Measurements from ENCODE around the gene RXFP1.

Gene RXFP1

GRCh38 chr4:158606969-158607368, 85.3 kb downstream of the RXFP1 start:
- in situ Hi-C loops (cut with MboI; ENCODE audit: low sequenced_read_pairs), result loop anchor here (25.0 kb wide), 1 partner anchor 345 kb away; no protein-coding TSS in a partner anchor

- in situ Hi-C loops (cut with MboI; ENCODE audit: low sequenced_read_pairs), result loop anchor here (25.0 kb wide), 1 partner anchor 347 kb away; no protein-coding TSS in a partner anchor
These were observed 87.4 kb downstream of the RXFP1 start for GRCh38 chr4:158609116-158609515.

GRCh38 chr4:158610790-158611189, 89.1 kb downstream of the RXFP1 start:
- in situ Hi-C loops (cut with MboI; ENCODE audit: low sequenced_read_pairs), result loop anchor here (25.0 kb wide), 1 partner anchor 348 kb away; no protein-coding TSS in a partner anchor

- in situ Hi-C loops (cut with MboI; ENCODE audit: low sequenced_read_pairs), result loop anchor here (25.0 kb wide), 1 partner anchor 351 kb away; no protein-coding TSS in a partner anchor
These were observed 91.4 kb downstream of the RXFP1 start for GRCh38 chr4:158613046-158613445.

GRCh38 chr4:158617956-158618355, 96.3 kb downstream of the RXFP1 start:
- in situ Hi-C loops (cut with MboI; ENCODE audit: low sequenced_read_pairs), result loop anchor here (25.0 kb wide), 1 partner anchor 356 kb away; no protein-coding TSS in a partner anchor

GRCh38 chr4:158621729-158622128, 100.0 kb downstream of the RXFP1 start:
- in situ Hi-C loops (cut with MboI; ENCODE audit: low sequenced_read_pairs), result loop anchor here (25.0 kb wide), 1 partner anchor 359 kb away; no protein-coding TSS in a partner anchor

GRCh38 chr4:158622251-158622650, 100.6 kb downstream of the RXFP1 start:
- in situ Hi-C loops (cut with MboI; ENCODE audit: low sequenced_read_pairs), result loop anchor here (25.0 kb wide), 1 partner anchor 360 kb away; no protein-coding TSS in a partner anchor

GRCh38 chr4:158624889-158625478, 103.3 kb downstream of the RXFP1 start:
- in situ Hi-C loops (cut with MboI; ENCODE audit: low sequenced_read_pairs), result loop anchor here (25.0 kb wide), 1 partner anchor 363 kb away; no protein-coding TSS in a partner anchor

- in situ Hi-C loops (cut with MboI; ENCODE audit: low sequenced_read_pairs), result no loop called here
These were observed 103.9 kb downstream of the RXFP1 start for GRCh38 chr4:158625544-158625943.

GRCh38 chr4:158630893-158631292, 109.2 kb downstream of the RXFP1 start:
- in situ Hi-C loops (cut with MboI; ENCODE audit: low sequenced_read_pairs), result no loop called here

GRCh38 chr4:158636619-158637018, 114.9 kb downstream of the RXFP1 start:
- in situ Hi-C loops (cut with MboI; ENCODE audit: low sequenced_read_pairs), result no loop called here

GRCh38 chr4:158644356-158644755, 122.7 kb downstream of the RXFP1 start:
- in situ Hi-C loops (cut with MboI; ENCODE audit: low sequenced_read_pairs), result no loop called here

- in situ Hi-C loops (cut with MboI; ENCODE audit: low sequenced_read_pairs), result no loop called here
These were observed 123.1 kb downstream of the RXFP1 start for GRCh38 chr4:158644760-158645159.

GRCh38 chr4:158649111-158649680, 127.5 kb downstream of the RXFP1 start:
- in situ Hi-C loops (cut with MboI; ENCODE audit: low sequenced_read_pairs), result no loop called here

GRCh38 chr4:158652920-158653319, 131.2 kb downstream of the RXFP1 start:
- in situ Hi-C loops (cut with MboI; ENCODE audit: low sequenced_read_pairs), result loop anchor here (25.0 kb wide), 1 partner anchor 666 kb away; no protein-coding TSS in a partner anchor

- in situ Hi-C loops (cut with MboI; ENCODE audit: low sequenced_read_pairs), result loop anchor here (25.0 kb wide), 1 partner anchor 669 kb away; no protein-coding TSS in a partner anchor
These were observed 134.8 kb downstream of the RXFP1 start for GRCh38 chr4:158656439-158656838.

- in situ Hi-C loops (cut with MboI; ENCODE audit: low sequenced_read_pairs), result loop anchor here (25.0 kb wide), 1 partner anchor 670 kb away; no protein-coding TSS in a partner anchor
These were observed 135.6 kb downstream of the RXFP1 start for GRCh38 chr4:158657291-158657690.

GRCh38 chr4:158663255-158663654, 141.6 kb downstream of the RXFP1 start:
- in situ Hi-C loops (cut with MboI; ENCODE audit: low sequenced_read_pairs), result loop anchor here (25.0 kb wide), 1 partner anchor 676 kb away; no protein-coding TSS in a partner anchor

GRCh38 chr4:158663707-158664625, 142.3 kb downstream of the RXFP1 start:
- in situ Hi-C loops (cut with MboI; ENCODE audit: low sequenced_read_pairs), result loop anchor here (25.0 kb wide), 1 partner anchor 677 kb away; no protein-coding TSS in a partner anchor

GRCh38 chr4:158664806-158665205, 143.1 kb downstream of the RXFP1 start:
- in situ Hi-C loops (cut with MboI; ENCODE audit: low sequenced_read_pairs), result loop anchor here (25.0 kb wide), 1 partner anchor 678 kb away; no protein-coding TSS in a partner anchor

GRCh38 chr4:158666892-158667291, 145.2 kb downstream of the RXFP1 start:
- in situ Hi-C loops (cut with MboI; ENCODE audit: low sequenced_read_pairs), result loop anchor here (25.0 kb wide), 1 partner anchor 680 kb away; no protein-coding TSS in a partner anchor
